Gastroesophageal sphincter (tissue), 2 donors: ENCODE results near the gene BTRC.

ENCODE experiments used
- POLR2A ChIP-seq, 2 donors: fragments of 450-650 bp; IDR thresholded peaks; one replicate each; pipeline ENCODE4 v1.6.1; 2017; ENCODE audit warnings: antibody characterized with exemption in 2 of 2, mild to moderate bottlenecking in 2 of 2, moderate library complexity in 1 of 2
- POLR2AphosphoS5 ChIP-seq: sonication (generic); formaldehyde crosslinking; IDR thresholded peaks from one replicate; pipeline ENCODE4 v1.6.1; 2017; ENCODE audit warnings: antibody characterized with exemption

- no peak for TF ChIP-seq POLR2AphosphoS5
- no peak for TF ChIP-seq POLR2A (IDR thresholded peaks at IDR 0.05)
Measured at GRCh38 chr10:101493249-101493648, 139.3 kb downstream of the BTRC start.
